Subcutaneous adipose tissue (tissue), 4 donors: ENCODE results near the gene PLXDC1. TPM values are rescaled to one million over a fixed set of nuclear protein-coding genes. Genes with fewer than 3 reads are reported as not detected.

Experiments used
- total RNA-seq, 4 donors: library from RNA; depleted of rRNA; stranded (reverse); fragments of >200 nt; gene quantifications; one replicate each; pipeline ENCODE4 v1.1.0, GENCODE V29; 2016
- TF ChIP-seq, protein P1 (sequence below): fragments of 450-650 bp; IDR thresholded peaks from one replicate; pipeline ENCODE4 v1.5.1; 2016; ENCODE audit warnings: low read depth, mild to moderate bottlenecking, control low read depth, antibody characterized with exemption, moderate library complexity

The PLXDC1 gene
- total RNA-seq, 4 donors from 2014 or later = 1.7 to 13.3 (median 5.6) TPM

DNA sequence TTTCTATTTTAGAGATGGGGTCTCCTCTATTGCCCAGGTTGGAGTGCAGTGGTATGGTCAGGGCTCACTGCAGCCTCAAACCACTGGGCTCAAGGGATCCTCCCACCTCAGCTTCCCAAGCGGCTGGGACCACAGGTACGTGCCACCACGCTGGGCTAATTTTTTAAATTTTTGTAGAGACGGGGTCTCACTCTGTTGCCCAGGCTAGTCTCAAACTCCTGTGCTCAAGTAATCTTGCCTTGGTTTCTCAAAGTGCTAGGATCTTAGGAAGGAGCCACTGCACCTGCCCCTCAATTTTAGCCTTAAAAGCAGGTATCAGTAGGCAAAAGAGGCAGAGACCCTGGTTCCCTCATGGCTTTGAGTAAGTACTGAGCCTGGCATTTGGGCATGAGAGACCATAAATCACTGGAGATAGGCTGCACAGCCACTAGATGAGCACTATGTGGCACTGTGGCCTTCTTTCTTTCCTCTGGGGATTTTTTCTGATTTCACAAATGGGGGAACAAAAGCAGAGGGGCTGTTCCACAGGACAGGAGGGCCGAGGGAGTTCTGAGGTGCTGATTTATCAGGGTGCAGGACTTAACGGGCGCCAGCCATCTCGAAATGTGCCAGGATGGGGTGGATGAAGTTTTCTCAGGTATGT, 82.2 kb downstream of the PLXDC1 start:
- TF ChIP-seq, protein P1, sequence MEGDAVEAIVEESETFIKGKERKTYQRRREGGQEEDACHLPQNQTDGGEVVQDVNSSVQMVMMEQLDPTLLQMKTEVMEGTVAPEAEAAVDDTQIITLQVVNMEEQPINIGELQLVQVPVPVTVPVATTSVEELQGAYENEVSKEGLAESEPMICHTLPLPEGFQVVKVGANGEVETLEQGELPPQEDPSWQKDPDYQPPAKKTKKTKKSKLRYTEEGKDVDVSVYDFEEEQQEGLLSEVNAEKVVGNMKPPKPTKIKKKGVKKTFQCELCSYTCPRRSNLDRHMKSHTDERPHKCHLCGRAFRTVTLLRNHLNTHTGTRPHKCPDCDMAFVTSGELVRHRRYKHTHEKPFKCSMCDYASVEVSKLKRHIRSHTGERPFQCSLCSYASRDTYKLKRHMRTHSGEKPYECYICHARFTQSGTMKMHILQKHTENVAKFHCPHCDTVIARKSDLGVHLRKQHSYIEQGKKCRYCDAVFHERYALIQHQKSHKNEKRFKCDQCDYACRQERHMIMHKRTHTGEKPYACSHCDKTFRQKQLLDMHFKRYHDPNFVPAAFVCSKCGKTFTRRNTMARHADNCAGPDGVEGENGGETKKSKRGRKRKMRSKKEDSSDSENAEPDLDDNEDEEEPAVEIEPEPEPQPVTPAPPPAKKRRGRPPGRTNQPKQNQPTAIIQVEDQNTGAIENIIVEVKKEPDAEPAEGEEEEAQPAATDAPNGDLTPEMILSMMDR = no peak

DNA sequence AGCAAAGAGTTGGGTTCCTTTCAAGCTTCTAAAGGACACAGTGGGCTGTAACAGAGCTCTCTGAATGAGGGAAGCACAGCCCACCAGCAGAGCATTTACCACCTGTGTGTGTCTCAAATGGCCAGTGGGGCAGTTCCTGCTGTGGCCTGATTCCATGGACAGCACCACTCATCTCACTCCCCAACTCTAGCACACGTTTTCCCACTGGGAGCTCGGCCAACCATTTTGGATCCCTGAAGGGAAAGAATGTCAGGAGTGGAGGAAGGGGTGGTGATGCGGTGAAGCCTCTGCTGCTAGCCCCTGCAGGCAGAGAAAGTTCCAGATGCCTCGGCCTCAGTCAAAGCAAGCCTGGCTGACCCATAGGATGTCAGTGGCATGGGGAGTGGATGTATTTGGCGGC, 86.6 kb downstream of the PLXDC1 start:
- TF ChIP-seq, protein P1 = no peak

DNA sequence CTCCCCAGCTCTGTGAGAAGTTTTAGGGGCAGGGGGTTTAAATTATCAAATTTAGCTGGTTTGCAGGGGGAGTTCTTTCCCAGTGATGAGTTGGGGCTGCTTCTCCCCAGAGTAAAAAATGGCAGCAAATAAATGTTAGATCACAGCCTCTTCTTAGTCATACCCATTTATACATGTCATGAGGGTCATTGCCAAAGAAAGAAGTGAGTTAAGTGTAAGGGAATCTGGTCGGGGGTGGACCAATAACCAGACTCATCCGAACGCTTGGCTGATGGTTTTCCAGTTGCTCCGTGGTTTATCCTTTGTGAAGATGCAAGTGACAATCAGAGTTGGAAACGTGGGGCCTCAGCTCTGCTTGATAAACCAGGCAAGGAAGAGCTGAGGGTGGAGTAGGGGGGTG, 87.1 kb downstream of the PLXDC1 start:
- TF ChIP-seq, protein P1 = no peak

DNA sequence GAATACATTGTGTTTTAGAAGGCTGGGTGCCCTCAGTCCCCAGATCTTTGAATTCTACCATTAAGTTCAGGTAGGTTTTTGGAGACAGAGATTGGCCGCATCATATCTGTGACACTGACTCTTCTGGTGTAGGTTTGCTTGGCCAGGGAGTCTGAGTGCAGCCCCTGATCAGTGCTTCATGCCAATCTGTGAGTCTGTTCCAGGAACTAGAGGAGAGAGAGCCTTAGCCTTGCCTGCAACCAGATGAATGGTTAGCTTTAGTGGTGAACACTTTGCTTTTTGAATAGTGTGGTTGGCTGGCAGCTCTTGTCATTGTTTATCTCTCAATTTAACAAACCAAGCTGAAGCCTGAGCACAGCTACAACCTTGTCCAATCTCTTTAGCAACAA, 87.8 kb downstream of the PLXDC1 start:
- TF ChIP-seq, protein P1 = no peak

DNA sequence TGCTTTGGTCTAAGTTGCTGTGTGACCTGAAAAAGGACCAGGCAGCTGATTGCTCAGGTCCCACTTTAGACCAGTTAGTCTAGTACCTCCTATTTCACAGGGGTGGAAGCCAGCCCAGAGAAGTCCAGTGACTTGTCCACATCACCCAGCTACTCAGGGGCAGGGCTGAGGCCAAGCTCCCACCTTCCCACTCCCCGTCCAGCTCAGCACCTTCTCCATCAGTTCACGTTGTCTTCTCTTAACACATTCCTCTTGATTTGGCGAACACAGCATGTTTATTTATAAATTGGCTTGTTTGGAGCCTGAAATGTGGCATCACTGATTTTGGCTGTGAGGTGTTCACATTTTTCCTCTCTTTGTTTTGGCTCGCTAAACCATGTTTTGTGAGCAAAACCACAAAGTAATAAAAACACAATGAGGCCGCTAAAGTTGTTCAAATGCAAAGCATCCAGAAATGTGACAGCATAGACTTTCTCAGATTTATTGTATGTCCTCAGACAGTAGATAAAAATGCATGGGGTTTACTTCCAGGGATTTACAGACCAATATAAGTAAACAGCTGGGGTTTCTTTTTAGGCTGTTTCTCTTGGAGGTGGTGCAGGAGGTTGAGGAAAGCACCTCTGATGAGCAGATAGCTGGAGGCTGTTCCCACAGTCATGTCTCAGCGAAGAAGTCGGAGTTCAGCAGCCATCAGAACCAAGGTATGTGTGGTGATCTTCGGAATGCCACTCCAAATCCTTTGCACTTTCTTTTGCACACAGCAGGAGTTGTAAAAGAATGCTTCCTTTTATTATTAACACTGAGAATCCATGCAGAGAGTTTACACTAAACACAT, 88.4 kb downstream of the PLXDC1 start:
- TF ChIP-seq, protein P1 = no peak

DNA sequence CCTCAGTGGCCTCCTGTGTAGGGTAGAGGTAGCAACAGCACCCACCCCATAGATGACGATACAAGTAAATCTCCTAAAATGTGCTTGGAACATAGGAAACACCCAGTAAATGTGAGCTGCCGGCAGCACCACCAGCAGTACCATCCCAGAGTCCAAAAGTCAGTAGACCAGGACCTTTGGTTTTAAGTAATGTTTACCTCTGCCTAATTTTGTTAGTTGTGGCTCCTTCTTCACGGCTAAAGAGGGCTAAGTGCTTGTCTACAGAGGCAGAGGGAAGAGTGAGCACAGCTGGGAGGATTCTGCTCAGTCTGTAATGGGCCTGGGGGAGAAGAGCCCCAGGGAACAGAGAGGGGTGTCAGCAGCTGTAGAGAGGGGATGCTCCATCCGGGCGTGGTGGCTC, 92.9 kb downstream of the PLXDC1 start:
- TF ChIP-seq, protein P1 = no peak

DNA sequence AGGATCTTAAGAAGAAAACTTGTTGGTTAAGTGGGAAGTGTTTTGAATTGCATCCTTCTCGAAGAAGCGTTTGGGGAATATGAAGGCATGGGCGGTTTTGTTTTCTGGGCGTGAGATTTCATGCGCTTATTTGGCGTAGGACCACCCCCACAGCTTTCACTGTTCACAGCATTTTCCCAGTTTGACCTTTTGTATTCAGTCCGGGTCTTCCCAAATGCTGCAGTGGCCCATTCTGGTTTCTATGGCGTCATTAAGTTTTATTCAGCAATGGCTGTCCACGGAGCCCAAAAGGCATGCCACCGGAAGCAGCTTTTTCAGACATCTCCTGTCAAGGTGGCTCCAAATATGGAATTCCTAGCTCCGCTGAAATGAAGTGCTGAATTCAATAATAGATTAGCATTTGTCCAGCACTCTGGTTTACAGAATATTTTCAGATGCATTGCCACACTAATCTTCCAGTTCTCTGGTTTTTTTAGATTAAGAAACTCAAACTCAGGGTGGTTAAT, 93.7 kb downstream of the PLXDC1 start:
- TF ChIP-seq, protein P1 = no peak
